Hepatocyte (in vitro differentiated cells): ENCODE data around the gene EEF2K.

Experiments
- CTCF ChIP-seq: fragments of 200-600 bp; sonication (generic); IDR thresholded peaks from 2 replicates; pipeline ENCODE4 v1.5.1; 2016; ENCODE audit warnings: antibody characterized with exemption, mild to moderate bottlenecking; ENCODE audit not compliant: poor library complexity
- EZH2 ChIP-seq: fragments of 200-600 bp; sonication (generic); IDR thresholded peaks from 2 replicates; pipeline ENCODE4 v1.6.1; 2016; ENCODE audit warnings: antibody characterized with exemption, mild to moderate bottlenecking, borderline replicate concordance

GRCh38 chr16:22267764-22268163 lies 61.7 kb downstream of the EEF2K start:
- no peak for TF ChIP-seq CTCF
- TF ChIP-seq EZH2: no peak
